Keratinocyte (primary cell): Measurements from ENCODE around the gene NAA50.

Experiments
- EZH2 ChIP-seq: IDR thresholded peaks from one replicate; pipeline ENCODE4 v1.6.1; 2012; ENCODE audit warnings: inconsistent platforms, mild to moderate bottlenecking, low read length, moderate library complexity
- TF ChIP-seq, protein P1 (sequence below), 3 experiments: IDR thresholded peaks in 1 of 3; conservative IDR thresholded peaks in 1 of 3; optimal IDR thresholded peaks in 1 of 3; 2 replicates in 2 of 3; 3 replicates in 1 of 3; pipeline versions ENCODE3 to v1.5.1; 2011; ENCODE audit warnings: low read length in 3 of 3, mild to moderate bottlenecking in 3 of 3, moderate library complexity in 2 of 3, control low read depth in 1 of 3, inconsistent platforms in 1 of 3; ENCODE audit not compliant: insufficient read depth in 2 of 3; ENCODE audit errors: extremely low read depth in 1 of 3

GRCh38 chr3:113741086-113741485, 5.0 kb downstream of the NAA50 start:
- TF ChIP-seq, protein P1, sequence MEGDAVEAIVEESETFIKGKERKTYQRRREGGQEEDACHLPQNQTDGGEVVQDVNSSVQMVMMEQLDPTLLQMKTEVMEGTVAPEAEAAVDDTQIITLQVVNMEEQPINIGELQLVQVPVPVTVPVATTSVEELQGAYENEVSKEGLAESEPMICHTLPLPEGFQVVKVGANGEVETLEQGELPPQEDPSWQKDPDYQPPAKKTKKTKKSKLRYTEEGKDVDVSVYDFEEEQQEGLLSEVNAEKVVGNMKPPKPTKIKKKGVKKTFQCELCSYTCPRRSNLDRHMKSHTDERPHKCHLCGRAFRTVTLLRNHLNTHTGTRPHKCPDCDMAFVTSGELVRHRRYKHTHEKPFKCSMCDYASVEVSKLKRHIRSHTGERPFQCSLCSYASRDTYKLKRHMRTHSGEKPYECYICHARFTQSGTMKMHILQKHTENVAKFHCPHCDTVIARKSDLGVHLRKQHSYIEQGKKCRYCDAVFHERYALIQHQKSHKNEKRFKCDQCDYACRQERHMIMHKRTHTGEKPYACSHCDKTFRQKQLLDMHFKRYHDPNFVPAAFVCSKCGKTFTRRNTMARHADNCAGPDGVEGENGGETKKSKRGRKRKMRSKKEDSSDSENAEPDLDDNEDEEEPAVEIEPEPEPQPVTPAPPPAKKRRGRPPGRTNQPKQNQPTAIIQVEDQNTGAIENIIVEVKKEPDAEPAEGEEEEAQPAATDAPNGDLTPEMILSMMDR (optimal IDR thresholded peaks at IDR 0.05 in 1 of 3, IDR thresholded peaks at IDR 0.05 in 1 of 3, conservative IDR thresholded peaks at IDR 0.05 in 1 of 3; ENCODE audit: extremely low read depth in 1 of 3, insufficient read depth in 2 of 3, low read length in 3 of 3) = no peak
- no peak for TF ChIP-seq EZH2
